ENCODE results near the gene LEF1.

GRCh38 chr4:108008721-108009120 lies 160.0 kb downstream of the LEF1 start:
- TF ChIP-seq, protein P1, sequence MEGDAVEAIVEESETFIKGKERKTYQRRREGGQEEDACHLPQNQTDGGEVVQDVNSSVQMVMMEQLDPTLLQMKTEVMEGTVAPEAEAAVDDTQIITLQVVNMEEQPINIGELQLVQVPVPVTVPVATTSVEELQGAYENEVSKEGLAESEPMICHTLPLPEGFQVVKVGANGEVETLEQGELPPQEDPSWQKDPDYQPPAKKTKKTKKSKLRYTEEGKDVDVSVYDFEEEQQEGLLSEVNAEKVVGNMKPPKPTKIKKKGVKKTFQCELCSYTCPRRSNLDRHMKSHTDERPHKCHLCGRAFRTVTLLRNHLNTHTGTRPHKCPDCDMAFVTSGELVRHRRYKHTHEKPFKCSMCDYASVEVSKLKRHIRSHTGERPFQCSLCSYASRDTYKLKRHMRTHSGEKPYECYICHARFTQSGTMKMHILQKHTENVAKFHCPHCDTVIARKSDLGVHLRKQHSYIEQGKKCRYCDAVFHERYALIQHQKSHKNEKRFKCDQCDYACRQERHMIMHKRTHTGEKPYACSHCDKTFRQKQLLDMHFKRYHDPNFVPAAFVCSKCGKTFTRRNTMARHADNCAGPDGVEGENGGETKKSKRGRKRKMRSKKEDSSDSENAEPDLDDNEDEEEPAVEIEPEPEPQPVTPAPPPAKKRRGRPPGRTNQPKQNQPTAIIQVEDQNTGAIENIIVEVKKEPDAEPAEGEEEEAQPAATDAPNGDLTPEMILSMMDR (conservative IDR thresholded peaks at IDR 0.05), result no peak
- no peak for TF ChIP-seq EZH2 (IDR thresholded peaks at IDR 0.05; ENCODE audit: low read depth)
